Measurements from ENCODE around the gene LMO7.

DNA sequence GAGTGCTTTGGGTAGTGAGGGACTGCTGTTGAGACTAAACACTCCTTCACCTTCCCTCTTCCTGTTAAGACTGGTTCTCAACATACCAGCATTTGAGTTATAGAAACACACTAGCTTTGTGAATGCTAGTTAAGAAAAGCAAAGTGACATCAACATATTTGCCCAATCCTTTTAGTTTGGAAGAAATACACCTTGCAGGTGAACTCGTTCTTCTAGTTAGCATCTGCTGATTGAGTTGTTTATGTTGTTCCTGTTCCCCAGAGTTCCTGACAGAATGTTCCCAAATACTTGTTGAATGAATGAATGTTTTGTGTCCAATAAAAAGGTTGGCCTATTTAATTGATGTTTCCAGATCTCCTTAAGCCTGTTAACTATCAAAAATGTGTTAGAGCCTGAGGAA, 7.1 kb downstream of the LMO7 start:
- no peak for TF ChIP-seq POLR2A (IDR thresholded peaks at IDR 0.05)
- TF ChIP-seq, protein P1, sequence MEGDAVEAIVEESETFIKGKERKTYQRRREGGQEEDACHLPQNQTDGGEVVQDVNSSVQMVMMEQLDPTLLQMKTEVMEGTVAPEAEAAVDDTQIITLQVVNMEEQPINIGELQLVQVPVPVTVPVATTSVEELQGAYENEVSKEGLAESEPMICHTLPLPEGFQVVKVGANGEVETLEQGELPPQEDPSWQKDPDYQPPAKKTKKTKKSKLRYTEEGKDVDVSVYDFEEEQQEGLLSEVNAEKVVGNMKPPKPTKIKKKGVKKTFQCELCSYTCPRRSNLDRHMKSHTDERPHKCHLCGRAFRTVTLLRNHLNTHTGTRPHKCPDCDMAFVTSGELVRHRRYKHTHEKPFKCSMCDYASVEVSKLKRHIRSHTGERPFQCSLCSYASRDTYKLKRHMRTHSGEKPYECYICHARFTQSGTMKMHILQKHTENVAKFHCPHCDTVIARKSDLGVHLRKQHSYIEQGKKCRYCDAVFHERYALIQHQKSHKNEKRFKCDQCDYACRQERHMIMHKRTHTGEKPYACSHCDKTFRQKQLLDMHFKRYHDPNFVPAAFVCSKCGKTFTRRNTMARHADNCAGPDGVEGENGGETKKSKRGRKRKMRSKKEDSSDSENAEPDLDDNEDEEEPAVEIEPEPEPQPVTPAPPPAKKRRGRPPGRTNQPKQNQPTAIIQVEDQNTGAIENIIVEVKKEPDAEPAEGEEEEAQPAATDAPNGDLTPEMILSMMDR (IDR thresholded peaks at IDR 0.05), result no peak
